Middle frontal gyrus (tissue), 1 donor: ENCODE results near the gene OR10A7.
"Not testable (repeated sequence)": the region's sequence is repeated elsewhere in the genome, so short reads cannot be mapped to it uniquely, and the experiment has no call there.

Experiments used
- DNase-seq: peaks from one replicate; pipeline ENCODE4 v3.0.0-alpha.2; 2015; ENCODE audit warnings: low spot score; ENCODE audit errors: extremely low spot score

The OR10A7 gene

GRCh38 chr12:55220725-55221124, at the start of gene OR10A7:
TSS of gene OR10A7 (plus strand) at chr12:55221025. CDS start at chr12:55221025, 0 bp downstream.
- no peak for DNase-seq

- DNase-seq: no peak
Observed at GRCh38 chr12:55171445-55171844, 49.4 kb upstream of the OR10A7 start.

- DNase-seq: not testable (repeated sequence)
Observed at GRCh38 chr12:55171846-55172245, 49.0 kb upstream of the OR10A7 start.

GRCh38 chr12:55172686-55173085, 48.1 kb upstream of the OR10A7 start:
- DNase-seq: no peak

GRCh38 chr12:55173456-55173855, 47.4 kb upstream of the OR10A7 start:
- DNase-seq: no peak

GRCh38 chr12:55188573-55188972, 32.3 kb upstream of the OR10A7 start:
- no peak for DNase-seq

- peak; percentile 59 for DNase-seq
Observed at GRCh38 chr12:55188974-55189556, 31.8 kb upstream of the OR10A7 start.

- DNase-seq: no peak
Observed at GRCh38 chr12:55194382-55194781, 26.4 kb upstream of the OR10A7 start.

GRCh38 chr12:55226523-55226922, 5.7 kb downstream of the OR10A7 start:
- no peak for DNase-seq

- DNase-seq: no peak
Observed at GRCh38 chr12:55227643-55228042, 6.8 kb downstream of the OR10A7 start.

- DNase-seq: no peak
Observed at GRCh38 chr12:55244309-55244708, 23.5 kb downstream of the OR10A7 start, which contains the start of gene OR6C74. TSS of gene OR6C74 (plus strand) at chr12:55244609. CDS start at chr12:55247288, 2,679 bp downstream.

GRCh38 chr12:55246159-55246558, 25.3 kb downstream of the OR10A7 start:
- DNase-seq: no peak

- no peak for DNase-seq
Observed at GRCh38 chr12:55250944-55251343, 30.1 kb downstream of the OR10A7 start.

GRCh38 chr12:55253281-55253680, 32.5 kb downstream of the OR10A7 start:
- no peak for DNase-seq

- DNase-seq: no peak
Observed at GRCh38 chr12:55256831-55257230, 36.0 kb downstream of the OR10A7 start.

- no peak for DNase-seq
Observed at GRCh38 chr12:55258303-55258702, 37.5 kb downstream of the OR10A7 start.
